Left lobe of liver (tissue), 2 donors: Measurements from ENCODE around the gene TMEM225B. TPM values are rescaled to one million over a fixed set of nuclear protein-coding genes. Genes with fewer than 3 reads are reported as not detected.
A peak's percentile ranks its signal among the peaks of the same experiment; 100 is the strongest.
"Not testable (repeated sequence)": the region's sequence is repeated elsewhere in the genome, so short reads cannot be mapped to it uniquely, and the experiment has no call there.

ENCODE experiments used
- ATAC-seq: fragments of 200-7000 bp; cut with Tn5 transposase; one replicate; pipeline ENCODE4 v1.9.1; 2020; ENCODE audit warnings: mild to moderate bottlenecking, moderate library complexity
- DNase-seq: peaks from one replicate; pipeline ENCODE4 v3.0.0-alpha.2; 2020; ENCODE audit warnings: low spot score
- total RNA-seq: library from RNA; stranded (reverse); gene quantifications from one replicate; pipeline ENCODE4 v1.2.1, GENCODE V29; 2021
- donor health status: DM: no; HTN: no; CAD: no; lungs with moderate emphysema.
- donor health status: DM: no; HTN: yes; CAD: no.

TMEM225B gene
- total RNA-seq, 1 donor from 2014 or later: 0.18 TPM

DNA sequence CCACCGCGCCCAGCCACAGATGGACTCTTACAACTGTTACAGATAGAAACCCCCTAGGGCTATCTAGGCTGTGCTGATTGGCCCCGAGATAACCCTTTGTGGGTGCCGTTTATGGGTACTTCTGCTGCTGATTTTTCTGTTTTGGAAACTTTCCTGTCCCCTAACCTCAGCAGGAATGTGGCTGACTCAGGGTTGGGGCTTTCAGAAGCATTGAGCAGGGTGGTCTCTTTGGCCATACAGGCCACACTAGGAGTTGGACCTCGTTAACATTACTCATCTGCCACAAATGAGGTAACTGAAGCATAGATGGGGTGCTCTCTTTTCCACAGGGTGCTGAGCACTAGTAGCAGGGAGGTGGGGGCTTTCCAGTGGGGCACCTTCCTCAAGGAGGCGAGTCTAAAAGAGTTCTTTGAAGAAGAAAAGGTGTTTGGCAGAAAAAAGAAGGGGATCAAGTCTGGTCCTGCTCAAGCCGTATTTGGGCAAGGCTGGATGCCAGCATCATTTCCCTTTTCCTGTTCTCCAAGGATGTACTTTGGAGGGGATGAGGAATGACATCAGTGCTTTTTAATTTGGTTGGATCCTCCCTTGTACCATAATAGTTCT is 25.1 kb downstream of the TMEM225B start:
- ATAC-seq (no peak), DNase-seq (no peak)

DNA sequence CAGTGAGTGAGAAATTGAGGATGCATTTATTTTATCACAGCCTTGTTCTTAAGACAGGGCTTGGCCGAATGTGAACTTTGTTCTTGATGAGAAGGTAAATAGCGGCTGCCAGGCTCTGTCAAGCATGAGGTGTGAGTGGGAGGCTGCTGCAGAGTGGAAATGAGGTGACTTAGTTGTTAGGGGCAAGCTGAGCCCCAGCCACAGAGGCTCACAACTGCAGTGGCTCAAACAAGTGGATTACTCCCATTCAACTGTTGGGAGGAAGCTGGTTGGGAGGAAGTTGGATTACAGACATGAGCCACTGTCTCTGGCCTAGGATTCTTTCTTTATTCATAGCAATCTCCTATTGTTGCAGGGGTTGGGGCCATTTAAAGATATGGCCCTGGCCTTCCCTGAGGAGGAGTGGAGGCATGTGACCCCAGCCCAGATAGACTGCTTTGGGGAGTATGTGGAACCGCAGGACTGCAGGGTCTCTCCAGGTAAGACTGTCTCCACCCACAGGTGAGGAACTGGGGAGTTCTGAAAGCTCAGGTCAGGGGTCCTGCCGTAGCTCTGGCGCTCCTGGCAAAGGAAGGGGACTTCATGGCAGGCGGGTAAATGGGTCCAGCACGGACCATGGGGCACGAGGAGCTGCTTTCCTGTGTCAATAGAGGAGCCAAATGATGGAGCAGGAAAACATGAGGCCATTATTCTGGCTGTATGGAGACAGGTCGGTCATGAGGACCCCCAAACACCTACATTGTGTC is 25.8 kb downstream of the TMEM225B start:
- no peak for DNase-seq

GRCh38 chr7:99624484-99624883 is 26.4 kb downstream of the TMEM225B start:
- ATAC-seq (no peak), DNase-seq (no peak)

More for the DNA sequence above, 25.8 kb downstream of the TMEM225B start:
- no peak for ATAC-seq

GRCh38 chr7:99625321-99625720 is 27.3 kb downstream of the TMEM225B start:
- DNase-seq (no peak), ATAC-seq (no peak)

- no peak for ATAC-seq
Measured at GRCh38 chr7:99625961-99626360, 27.9 kb downstream of the TMEM225B start.

GRCh38 chr7:99626661-99627060 is 28.6 kb downstream of the TMEM225B start:
- no peak for DNase-seq
- no peak for ATAC-seq

More at GRCh38 chr7:99625961-99626360, 27.9 kb downstream of the TMEM225B start:
- no peak for DNase-seq

DNA sequence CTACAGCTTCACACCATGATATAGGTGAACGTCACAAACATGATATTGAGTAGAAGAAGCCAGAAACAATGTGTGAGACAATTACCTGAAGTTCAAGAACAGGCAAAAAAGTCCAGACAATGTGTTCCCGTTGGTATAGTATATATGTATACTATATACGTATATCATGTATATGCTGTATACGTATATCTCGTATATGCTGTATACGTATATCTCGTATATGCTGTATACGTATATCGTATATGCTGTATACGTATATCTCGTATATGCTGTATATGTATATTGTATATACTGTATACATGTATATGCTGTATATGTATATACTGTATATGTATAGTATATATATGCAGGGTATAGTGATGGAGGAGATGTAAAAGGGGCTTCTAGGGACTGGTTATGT is 29.4 kb downstream of the TMEM225B start:
- no peak for ATAC-seq

GRCh38 chr7:99628471-99629465 is 30.7 kb downstream of the TMEM225B start:
- no peak for DNase-seq
- ATAC-seq: no peak

More for the DNA sequence above, 29.4 kb downstream of the TMEM225B start:
- DNase-seq: no peak

DNA sequence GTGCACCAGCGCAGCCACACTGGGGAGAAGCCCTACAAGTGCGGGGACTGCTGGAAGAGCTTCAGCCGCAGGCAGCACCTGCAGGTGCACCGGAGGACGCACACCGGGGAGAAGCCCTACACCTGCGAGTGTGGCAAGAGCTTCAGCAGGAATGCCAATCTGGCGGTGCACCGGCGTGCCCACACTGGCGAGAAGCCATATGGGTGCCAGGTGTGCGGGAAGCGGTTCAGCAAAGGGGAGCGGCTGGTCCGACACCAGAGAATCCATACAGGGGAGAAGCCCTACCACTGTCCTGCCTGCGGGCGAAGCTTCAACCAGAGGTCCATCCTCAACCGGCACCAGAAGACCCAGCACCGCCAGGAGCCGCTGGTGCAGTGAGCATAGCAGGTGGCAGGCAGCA is 31.6 kb downstream of the TMEM225B start:
- ATAC-seq: no peak
- no peak for DNase-seq

- no peak for DNase-seq
- ATAC-seq: peak; percentile 77
Measured at GRCh38 chr7:99631295-99632109, 33.4 kb downstream of the TMEM225B start.

- not testable (repeated sequence) for DNase-seq, ATAC-seq
Measured at GRCh38 chr7:99637414-99637813, 39.3 kb downstream of the TMEM225B start.

DNA sequence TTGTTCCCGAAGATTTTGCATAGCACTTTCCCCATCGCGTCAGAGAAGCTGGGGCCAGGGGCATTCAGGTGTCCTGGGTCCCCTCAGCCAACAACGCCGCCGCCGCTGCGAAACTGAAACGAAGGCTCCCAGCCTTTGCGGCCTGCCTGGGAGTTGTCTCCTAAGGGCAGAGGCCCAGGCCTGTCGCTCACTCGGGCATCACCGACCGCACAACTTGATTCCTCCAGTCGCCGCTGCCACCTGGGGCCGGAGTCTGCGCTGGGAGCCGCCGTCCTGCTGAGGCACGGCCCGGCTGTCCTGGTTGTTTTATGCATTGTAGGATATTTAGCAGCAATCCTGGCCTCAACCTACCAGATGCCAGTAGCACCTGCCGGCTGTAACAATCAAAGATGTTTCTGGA is 40.7 kb downstream of the TMEM225B start:
- ATAC-seq (no peak), DNase-seq (no peak)

DNA sequence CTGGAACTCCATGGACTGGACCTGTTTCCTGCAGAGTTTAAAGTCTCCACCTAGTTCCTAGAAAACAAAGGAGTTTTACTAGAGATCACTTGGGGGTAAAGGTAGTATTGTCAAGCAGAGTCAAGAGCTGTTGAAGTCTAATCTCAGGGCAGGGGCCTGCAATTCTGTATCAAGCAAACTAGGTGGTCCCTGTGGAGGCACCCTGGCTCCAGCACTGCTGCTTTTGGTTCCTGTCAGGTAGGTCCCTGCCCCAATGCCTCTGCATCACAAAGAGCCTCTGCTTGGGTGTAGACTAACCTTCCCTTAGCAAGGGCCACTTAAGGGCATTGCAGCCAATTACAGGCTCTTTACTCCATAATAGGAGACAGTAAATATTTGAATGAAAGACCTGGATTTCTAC is 41.2 kb downstream of the TMEM225B start:
- no peak for ATAC-seq
- no peak for DNase-seq

DNA sequence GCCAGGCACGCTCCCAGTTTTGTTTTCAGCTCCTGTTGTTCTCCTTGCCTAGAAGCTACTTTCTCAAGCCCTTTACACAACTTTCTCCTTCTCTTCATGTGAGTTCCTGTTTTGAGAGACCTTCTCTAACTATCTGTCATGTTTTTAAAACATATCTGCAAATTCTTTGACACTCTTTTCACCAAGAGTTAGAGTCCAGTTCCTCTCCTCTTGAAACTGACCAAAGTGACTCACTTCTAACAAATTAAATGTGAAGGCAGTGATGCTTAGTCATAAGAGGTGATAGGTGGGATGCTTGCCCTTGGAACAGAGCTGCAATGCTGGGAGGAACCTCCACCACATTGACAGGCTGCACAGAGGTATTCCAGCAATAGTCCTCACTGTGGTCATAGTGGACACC is 44.0 kb downstream of the TMEM225B start:
- ATAC-seq: no peak

DNA sequence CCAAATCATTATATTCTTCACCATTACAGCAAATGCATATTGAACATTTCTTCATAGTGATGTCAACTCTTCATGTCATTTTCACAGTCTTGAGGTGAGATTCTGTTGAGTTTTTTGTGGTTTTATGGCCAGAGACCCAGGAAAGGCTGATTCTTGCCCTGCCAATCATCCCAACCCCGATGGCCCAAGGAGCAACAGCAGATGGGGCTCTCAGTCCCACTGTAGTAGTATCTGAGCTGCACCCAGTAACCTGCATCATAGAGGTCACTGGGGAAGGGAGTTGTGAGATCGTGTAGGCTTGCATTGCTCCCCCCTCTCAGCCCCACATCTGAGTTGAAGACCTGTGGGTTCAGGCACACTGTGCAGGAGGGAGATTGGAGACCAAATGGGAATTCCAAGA is 45.4 kb downstream of the TMEM225B start:
- ATAC-seq: no peak

More for the DNA sequence above, 44.0 kb downstream of the TMEM225B start:
- no peak for DNase-seq

GRCh38 chr7:99644431-99644830 is 46.4 kb downstream of the TMEM225B start:
- no peak for DNase-seq
- ATAC-seq: no peak

More for the DNA sequence above, 45.4 kb downstream of the TMEM225B start:
- no peak for DNase-seq

GRCh38 chr7:99645590-99645989 is 47.5 kb downstream of the TMEM225B start:
- ATAC-seq (no peak), DNase-seq (no peak)

- DNase-seq: no peak
- ATAC-seq: no peak
Measured at GRCh38 chr7:99648843-99649242, 50.8 kb downstream of the TMEM225B start.

GRCh38 chr7:99651290-99651689 is 53.2 kb downstream of the TMEM225B start:
- ATAC-seq (peak; percentile 21), DNase-seq (no peak)

DNA sequence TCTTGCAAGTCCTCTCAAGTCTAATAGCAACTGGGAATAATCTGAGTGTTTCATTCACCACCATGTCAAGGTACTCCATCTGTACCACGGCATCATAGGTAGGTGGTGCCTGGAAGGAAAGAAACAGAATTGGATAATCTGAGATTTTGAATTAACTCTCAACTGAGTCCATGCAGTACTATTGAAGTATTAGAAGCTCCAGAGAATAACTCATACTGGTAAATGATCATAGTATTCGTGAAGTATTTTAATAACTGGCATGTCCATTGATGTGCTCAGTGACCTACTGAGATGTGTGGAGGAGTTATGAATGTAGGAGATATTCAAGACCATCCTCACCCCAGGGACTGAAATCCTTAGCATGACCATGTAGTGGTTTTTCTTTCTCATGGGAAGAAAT is 54.6 kb downstream of the TMEM225B start:
- ATAC-seq: peak; percentile 18
- no peak for DNase-seq
